GM21786 (cell line): Measurements from ENCODE around the gene KIF4A.
"Not testable (repeated sequence)": the region's sequence is repeated elsewhere in the genome, so short reads cannot be mapped to it uniquely, and the experiment has no call there.

Source experiments
- ATAC-seq: cut with Tn5 transposase; IDR thresholded peaks from one replicate; pipeline ENCODE4 v1.9.1; 2021; ENCODE audit not compliant: unreplicated experiment

Gene KIF4A

GRCh38 chrX:70360366-70360765 lies 70.5 kb downstream of the KIF4A start:
- ATAC-seq = no peak

GRCh38 chrX:70368731-70369130 lies 78.8 kb downstream of the KIF4A start:
- ATAC-seq = not testable (repeated sequence)

DNA sequence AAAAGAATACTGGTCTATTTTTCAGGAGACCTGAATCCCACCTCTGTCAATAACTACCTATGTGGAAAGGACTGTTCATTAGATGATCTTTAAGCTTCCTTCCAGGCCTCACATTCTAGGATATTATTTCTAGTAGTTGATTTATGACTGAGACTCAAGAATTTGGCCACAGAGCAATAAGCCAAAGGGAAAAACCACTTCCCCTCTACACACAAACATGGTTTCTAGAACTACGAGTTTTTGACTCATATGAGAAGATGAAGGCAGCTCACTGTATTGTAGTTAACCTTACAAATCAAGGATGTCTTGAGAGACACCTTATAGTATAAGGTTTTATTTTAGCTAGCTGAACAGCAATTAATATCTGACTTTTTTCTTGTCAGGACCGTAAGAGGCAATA lies 96.3 kb downstream of the KIF4A start:
- ATAC-seq = no peak

- ATAC-seq = no peak
These were observed 109.0 kb downstream of the KIF4A start for GRCh38 chrX:70398899-70399298.

- ATAC-seq = not testable (repeated sequence)
These were observed 110.3 kb downstream of the KIF4A start for GRCh38 chrX:70400181-70400580.

DNA sequence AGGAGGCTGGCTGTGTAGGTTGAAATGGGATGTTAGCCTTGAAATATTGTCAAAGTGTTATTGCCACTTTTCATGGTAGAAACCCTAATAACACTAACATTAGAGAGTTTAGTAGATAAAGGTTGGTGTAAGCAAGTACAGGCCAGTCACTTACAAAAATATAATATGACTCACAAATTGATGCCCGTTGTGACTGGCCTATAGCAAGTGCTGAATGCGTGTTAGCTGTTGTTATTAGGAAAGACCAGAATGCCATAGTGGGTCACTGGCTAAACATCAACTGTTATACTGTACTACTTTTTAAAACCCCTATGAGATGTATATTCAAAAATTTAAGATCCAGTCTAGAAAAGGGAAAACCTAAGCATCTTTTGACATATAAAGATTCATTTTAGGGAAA lies 112.8 kb downstream of the KIF4A start:
- no peak for ATAC-seq

DNA sequence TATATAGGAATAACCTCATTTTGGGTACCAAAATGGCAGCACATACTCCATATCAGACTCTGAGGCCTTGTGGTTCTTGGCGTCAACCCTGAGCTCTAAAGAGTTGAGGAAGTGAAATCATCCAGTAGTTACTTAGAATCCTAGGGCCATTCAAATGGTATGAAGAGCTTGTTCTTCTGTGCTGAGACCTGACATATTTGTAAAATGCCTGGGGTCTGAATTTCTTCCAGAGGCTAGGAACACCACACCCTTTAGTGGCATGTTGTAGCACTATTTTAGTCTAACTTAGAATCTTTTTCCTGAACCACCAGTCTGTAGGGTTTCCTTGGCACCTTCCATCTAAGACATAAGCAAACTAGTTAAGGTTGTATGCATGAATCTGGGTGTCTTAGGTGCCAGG lies 115.1 kb downstream of the KIF4A start:
- no peak for ATAC-seq

GRCh38 chrX:70410921-70411320 lies 121.0 kb downstream of the KIF4A start:
- no peak for ATAC-seq

DNA sequence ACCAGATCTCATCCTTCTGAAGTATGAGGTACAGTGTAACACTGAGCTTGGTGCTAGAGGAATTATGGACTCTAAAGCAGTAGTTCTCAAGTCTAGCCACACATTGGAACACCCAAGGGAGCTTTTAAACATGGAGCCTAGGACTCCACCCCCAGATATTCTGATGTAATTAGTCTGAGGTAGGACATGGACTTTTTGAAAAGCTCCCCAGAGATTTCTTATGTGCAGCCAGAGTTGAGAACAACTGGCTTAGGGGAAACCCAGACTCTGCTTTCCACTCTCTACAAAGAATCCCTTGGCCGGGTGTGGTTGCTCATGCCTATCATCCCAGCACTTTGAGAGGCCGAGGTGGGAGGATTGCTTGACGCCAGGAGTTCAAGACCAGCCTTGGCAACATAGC lies 121.6 kb downstream of the KIF4A start:
- no peak for ATAC-seq

DNA sequence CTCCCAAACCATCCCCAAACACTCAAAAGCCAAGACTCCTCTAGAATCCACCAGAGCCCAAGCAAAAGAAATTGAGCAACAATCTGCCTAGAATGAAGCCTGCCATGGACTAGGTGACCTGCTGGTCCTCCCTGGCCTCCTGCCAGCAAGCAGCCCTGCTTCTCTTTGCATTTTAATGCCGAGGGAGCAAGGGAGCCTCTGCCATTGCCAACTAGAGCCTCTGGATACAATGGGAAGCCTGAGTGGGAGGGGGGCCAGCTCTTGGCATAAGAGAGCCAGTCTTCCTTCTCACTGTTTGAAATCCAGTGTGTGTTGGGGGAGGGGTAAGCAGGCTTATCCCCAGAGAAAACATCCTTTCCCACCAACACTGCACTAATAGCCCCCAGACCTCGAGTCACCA lies 131.7 kb downstream of the KIF4A start:
- ATAC-seq = no peak

DNA sequence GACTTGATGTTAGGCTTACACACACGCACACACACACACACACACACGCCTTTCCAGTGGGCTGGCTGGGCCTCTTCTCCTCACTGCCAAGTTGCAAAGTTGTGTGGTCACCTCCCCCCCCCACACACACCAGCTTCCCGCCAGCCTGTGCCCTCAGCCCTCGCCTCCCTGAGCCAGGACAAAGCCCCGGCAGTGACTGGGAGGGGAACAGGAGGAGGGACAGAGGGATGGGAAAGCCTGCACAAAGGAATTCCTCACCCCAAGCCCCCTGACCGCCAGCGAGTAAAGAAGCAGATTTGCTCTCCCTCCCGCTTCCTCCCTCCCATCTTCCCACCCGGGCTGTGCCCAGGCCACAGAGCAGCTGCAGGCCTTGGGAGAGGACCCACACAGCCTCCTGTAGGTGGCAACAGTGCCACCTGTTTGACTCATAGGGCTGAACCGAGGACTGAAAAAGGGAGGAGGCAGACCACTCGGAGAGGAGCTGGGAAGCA lies 133.0 kb downstream of the KIF4A start, which contains the start of gene GDPD2:
Gene GDPD2, plus strand, starts transcription at position 464 of the 491 bp plus-strand sequence. CDS start 1,671 bp downstream, outside the sequence.
- no peak for ATAC-seq

GRCh38 chrX:70423936-70424675 lies 134.2 kb downstream of the KIF4A start:
- ATAC-seq = no peak

DNA sequence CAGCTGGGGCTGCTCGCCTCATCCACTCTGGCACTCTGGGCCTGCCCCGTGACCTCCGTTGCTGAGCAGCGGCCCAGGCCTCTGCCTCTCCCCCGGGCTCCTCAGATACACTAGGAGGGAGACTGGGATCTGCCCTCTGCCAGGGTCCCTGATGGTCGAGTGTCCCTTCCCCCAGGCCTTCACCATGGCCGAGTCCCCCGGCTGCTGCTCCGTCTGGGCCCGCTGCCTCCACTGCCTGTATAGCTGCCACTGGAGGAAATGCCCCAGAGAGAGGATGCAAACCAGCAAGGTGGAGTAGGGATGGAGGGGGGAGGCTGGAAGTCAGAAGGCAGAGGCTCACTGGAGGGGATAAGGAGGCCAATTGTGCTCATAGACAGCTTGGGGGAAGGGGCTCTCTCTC lies 134.9 kb downstream of the KIF4A start:
- ATAC-seq = no peak

GRCh38 chrX:70426286-70427278 lies 136.7 kb downstream of the KIF4A start:
- no peak for ATAC-seq

GRCh38 chrX:70427365-70427764 lies 137.5 kb downstream of the KIF4A start:
- no peak for ATAC-seq

DNA sequence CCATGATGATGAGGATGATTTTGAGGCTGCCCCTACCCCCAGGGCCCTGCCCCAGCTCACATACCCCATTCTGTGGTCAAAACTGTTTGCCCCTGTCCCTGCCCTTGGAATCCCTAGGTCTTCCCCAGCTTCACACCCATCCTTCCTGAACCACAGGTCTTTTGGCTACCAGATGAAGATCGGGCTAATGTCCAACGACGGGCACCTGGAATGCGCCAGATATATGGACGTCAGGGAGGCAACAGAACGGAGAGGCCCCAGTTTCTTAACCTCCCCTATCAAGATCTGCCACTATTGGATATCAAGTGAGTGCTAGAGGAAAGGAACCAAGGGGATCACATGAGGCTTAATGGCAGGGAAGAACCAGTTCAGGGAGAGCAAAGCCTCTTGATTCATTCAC lies 139.9 kb downstream of the KIF4A start:
- ATAC-seq = no peak

- no peak for ATAC-seq
These were observed 143.3 kb downstream of the KIF4A start for GRCh38 chrX:70432936-70433847.

DNA sequence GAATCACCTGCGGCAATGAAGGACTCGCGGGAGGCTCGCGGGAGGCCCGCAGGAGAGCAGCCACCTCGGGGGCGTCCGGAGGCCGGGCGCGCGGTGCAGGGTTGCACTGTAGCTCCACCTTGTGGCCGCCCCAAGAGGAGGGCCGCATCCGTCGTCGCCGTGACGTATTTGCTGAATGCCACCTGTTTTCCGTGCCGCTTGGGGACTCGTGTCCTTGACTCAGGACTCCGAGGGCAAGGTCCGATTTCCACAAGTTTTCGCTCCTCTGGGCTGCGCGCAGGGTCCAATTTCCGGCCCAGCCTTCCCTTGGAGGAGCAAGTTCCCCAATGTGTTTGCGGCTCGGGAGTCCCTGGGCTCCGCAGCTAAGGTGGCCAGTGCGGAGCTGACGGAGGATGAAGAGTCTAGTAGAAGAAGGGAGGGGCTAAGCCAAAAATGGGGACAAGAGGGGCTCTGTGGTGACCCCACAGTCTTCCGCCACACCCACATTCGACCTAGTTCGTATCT lies 144.0 kb downstream of the KIF4A start:
- ATAC-seq = peak; percentile 56

- peak; percentile 60 for ATAC-seq
These were observed 144.5 kb downstream of the KIF4A start for GRCh38 chrX:70434352-70434866.

GRCh38 chrX:70434914-70435586 lies 145.1 kb downstream of the KIF4A start:
- ATAC-seq = no peak
